Measurements from ENCODE around the gene KCNK15.
"Not testable (repeated sequence)": the region's sequence is repeated elsewhere in the genome, so short reads cannot be mapped to it uniquely, and the experiment has no call there.

KCNK15 gene

DNA sequence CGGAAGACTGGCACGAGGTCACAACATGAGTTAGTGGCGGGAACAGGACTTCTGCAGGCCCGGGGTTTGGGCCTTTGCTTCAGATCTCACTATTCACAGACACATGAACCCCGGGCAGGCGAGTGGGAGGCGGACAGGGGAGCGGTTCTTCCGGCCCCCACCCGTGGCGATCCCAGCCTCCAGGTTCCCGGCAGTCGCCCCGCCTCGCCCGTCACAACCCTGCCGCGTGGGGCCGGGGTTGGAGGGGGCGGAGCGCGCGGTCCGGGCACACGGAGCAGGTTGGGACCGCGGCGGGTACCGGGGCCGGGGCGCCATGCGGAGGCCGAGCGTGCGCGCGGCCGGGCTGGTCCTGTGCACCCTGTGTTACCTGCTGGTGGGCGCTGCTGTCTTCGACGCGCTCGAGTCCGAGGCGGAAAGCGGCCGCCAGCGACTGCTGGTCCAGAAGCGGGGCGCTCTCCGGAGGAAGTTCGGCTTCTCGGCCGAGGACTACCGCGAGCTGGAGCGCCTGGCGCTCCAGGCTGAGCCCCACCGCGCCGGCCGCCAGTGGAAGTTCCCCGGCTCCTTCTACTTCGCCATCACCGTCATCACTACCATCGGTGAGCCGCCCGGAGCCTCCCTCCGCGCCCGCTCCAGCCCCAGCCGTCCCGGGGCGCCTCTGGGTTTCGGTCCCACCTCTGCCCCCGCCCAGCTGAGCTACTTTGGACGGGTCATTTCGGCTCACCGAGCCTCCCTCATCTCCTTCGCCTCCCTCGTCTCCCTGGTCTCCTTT, at the start of gene KCNK15:
Gene KCNK15 (plus strand): TSS at position 268 of the 769 bp plus-strand sequence. CDS start 46 bp downstream, at position 314.
- no peak for TF ChIP-seq JUND (IDR thresholded peaks at IDR 0.05; ENCODE audit: low read depth)
- DNase-seq (ENCODE audit: low read depth in 1 of 2, low spot score in 1 of 2) = peak in 1 of 2 experiments; percentile 65
- in situ Hi-C loops (cut with HindIII; ENCODE audit: low pct_unique_long_range_greater_than_20kb, low sequenced_read_pairs) = no loop called here

DNA sequence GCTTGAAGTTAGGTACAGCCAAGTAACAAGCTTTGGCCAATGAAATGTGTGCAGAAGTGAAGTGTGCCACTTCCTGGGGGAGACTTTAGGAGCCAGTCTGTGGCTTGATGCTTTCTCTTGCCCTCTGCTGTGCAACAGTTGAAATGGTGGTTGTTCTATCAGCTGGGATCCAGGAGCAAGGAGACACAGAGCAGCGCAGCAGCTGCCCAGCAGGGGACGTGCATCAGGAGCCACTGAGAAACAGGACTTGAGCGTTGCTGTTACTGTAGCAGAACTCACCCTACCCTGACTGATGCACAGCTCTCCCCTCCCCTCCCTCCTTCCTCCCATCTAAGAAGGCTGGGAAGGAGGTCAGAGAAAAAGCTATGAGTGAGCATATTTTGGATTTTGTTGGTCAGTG, 49.4 kb upstream of the KCNK15 start:
- in situ Hi-C loops (cut with HindIII; ENCODE audit: low pct_unique_long_range_greater_than_20kb, low sequenced_read_pairs) = no loop called here
- TF ChIP-seq JUND (IDR thresholded peaks at IDR 0.05; ENCODE audit: low read depth) = no peak
- no peak for DNase-seq (ENCODE audit: low read depth in 1 of 2, low spot score in 1 of 2)

- DNase-seq (ENCODE audit: low read depth in 1 of 2, low spot score in 1 of 2); in situ Hi-C loops (cut with HindIII; ENCODE audit: low pct_unique_long_range_greater_than_20kb, low sequenced_read_pairs): not testable (repeated sequence)
Observed at GRCh38 chr20:44697041-44697440, 48.6 kb upstream of the KCNK15 start.

- TF ChIP-seq JUND (IDR thresholded peaks at IDR 0.05; ENCODE audit: low read depth) = no peak
- DNase-seq (ENCODE audit: low read depth in 1 of 2, low spot score in 1 of 2) = no peak
- in situ Hi-C loops (cut with HindIII; ENCODE audit: low pct_unique_long_range_greater_than_20kb, low sequenced_read_pairs) = no loop called here
Observed at GRCh38 chr20:44698351-44698750, 47.3 kb upstream of the KCNK15 start.

GRCh38 chr20:44700306-44700705, 45.4 kb upstream of the KCNK15 start:
- no peak for DNase-seq (ENCODE audit: low read depth in 1 of 2, low spot score in 1 of 2)
- in situ Hi-C loops (cut with HindIII; ENCODE audit: low pct_unique_long_range_greater_than_20kb, low sequenced_read_pairs) = no loop called here
- TF ChIP-seq JUND (IDR thresholded peaks at IDR 0.05; ENCODE audit: low read depth) = no peak

DNA sequence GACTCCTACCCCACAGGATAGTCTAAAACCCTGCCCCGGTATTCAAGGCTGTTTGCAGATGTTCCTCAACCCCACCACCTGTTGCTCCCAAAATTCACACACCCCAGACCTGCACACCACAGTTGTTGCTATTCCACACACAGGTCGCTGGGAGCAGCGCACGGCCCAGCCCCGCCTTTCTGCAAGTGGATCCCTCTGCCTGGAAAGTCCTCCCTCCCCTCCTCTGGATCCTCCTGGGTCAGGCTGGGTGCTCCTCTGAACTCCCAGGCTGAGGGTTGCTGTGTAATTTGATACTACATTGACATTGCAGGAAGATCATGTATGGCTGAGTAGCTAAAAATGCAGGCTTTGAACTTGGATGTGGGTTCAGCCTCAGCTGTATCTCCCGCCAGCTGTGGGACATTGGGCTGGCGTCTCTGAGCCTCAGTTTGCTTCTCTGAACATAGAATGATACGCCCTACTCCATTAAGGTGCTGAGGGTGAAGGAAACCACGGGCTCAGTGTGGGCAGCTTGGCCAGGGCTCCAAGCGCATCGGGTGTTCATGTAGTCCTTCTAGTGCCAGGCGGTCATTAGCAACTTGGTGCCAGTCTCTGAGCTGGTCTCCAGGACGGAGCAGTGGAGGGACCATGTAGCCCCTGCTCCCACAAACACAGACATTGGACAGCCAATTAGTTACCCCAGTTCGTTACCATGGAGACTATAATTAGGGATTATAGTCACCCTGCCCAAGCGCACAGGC, 44.4 kb upstream of the KCNK15 start:
- peak in 1 of 2 experiments; percentile 60 for DNase-seq (ENCODE audit: low read depth in 1 of 2, low spot score in 1 of 2)
- no peak for TF ChIP-seq JUND (IDR thresholded peaks at IDR 0.05; ENCODE audit: low read depth)
- in situ Hi-C loops (cut with HindIII; ENCODE audit: low pct_unique_long_range_greater_than_20kb, low sequenced_read_pairs) = no loop called here

DNA sequence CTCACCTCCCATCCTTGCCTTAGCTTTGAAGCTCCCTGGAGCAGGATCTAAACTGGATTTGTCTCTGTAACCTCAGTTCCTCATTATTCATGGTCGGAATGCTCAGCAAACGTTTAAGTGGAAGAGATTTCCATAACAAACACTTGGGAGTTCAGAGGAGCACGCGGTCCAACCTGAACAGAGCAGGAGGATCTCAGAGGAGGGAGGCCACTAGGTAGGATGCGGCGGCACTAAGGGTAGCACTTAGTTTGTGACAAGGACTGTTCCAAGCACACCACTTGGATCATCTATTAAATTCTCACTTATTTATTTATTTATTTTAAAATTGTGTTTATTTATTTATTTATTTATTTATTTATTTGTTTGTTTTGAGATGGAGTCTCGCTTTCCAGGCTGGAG, 43.8 kb upstream of the KCNK15 start:
- DNase-seq (ENCODE audit: low read depth in 1 of 2, low spot score in 1 of 2) = no peak
- in situ Hi-C loops (cut with HindIII; ENCODE audit: low pct_unique_long_range_greater_than_20kb, low sequenced_read_pairs) = no loop called here
- no peak for TF ChIP-seq JUND (IDR thresholded peaks at IDR 0.05; ENCODE audit: low read depth)

- TF ChIP-seq JUND (IDR thresholded peaks at IDR 0.05; ENCODE audit: low read depth) = no peak
- no peak for DNase-seq (ENCODE audit: low read depth in 1 of 2, low spot score in 1 of 2)
- in situ Hi-C loops (cut with HindIII; ENCODE audit: low pct_unique_long_range_greater_than_20kb, low sequenced_read_pairs) = no loop called here
Observed at GRCh38 chr20:44702776-44703175, 42.9 kb upstream of the KCNK15 start.

- in situ Hi-C loops (cut with HindIII; ENCODE audit: low pct_unique_long_range_greater_than_20kb, low sequenced_read_pairs) = no loop called here
- TF ChIP-seq JUND (IDR thresholded peaks at IDR 0.05; ENCODE audit: low read depth) = no peak
- DNase-seq (ENCODE audit: low read depth in 1 of 2, low spot score in 1 of 2) = no peak
Observed at GRCh38 chr20:44703183-44703925, 42.3 kb upstream of the KCNK15 start.

DNA sequence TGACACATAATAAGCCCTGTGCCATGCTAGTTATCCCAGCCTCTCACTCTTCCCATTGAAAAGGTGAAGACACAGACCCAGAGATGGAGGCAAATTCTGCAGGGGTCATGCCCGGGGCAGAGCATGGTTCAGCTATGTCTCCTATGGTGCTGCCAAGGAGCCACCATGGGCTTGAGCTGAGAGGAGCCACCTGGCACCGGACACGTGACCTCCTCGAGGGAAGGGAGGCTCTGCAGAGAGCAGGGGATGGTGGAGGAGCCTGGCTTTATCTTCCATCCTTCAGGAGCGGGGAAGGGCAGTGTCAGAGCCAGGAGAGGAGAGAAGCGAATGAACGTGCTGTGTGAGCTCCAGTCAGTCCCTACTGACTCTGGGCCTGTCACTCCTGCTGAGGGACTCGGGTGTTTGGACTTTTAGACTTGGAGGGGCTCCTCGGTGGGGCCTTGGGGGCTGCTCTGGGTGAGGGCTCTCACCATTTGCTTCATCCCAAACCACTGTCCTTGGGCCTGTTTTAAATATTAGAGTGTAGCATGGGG, 41.6 kb upstream of the KCNK15 start:
- DNase-seq (ENCODE audit: low read depth in 1 of 2, low spot score in 1 of 2) = no peak
- no peak for TF ChIP-seq JUND (IDR thresholded peaks at IDR 0.05; ENCODE audit: low read depth)
- in situ Hi-C loops (cut with HindIII; ENCODE audit: low pct_unique_long_range_greater_than_20kb, low sequenced_read_pairs) = no loop called here

DNA sequence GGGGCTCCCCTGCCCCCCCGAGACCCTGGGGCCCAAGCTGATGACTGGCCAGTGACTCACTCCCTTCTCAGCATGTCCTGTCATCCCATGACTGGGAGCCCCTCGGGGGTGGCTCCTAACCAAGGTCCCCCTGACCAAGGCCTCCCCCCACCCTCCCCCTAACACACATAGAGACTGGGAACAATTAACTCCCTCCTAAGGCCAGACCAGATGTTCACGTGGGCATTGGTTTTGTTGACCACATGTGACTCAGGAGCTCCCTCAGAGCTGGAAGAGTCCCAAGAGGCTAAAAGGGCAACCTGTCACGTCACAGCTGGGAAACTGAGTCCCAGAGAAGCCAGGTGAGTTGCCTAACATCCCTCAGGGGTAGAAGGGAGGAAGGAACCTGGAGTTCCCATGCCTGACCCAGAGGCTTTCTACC, 41.1 kb upstream of the KCNK15 start:
- no peak for DNase-seq (ENCODE audit: low read depth in 1 of 2, low spot score in 1 of 2)
- no peak for TF ChIP-seq JUND (IDR thresholded peaks at IDR 0.05; ENCODE audit: low read depth)
- in situ Hi-C loops (cut with HindIII; ENCODE audit: low pct_unique_long_range_greater_than_20kb, low sequenced_read_pairs) = no loop called here

DNA sequence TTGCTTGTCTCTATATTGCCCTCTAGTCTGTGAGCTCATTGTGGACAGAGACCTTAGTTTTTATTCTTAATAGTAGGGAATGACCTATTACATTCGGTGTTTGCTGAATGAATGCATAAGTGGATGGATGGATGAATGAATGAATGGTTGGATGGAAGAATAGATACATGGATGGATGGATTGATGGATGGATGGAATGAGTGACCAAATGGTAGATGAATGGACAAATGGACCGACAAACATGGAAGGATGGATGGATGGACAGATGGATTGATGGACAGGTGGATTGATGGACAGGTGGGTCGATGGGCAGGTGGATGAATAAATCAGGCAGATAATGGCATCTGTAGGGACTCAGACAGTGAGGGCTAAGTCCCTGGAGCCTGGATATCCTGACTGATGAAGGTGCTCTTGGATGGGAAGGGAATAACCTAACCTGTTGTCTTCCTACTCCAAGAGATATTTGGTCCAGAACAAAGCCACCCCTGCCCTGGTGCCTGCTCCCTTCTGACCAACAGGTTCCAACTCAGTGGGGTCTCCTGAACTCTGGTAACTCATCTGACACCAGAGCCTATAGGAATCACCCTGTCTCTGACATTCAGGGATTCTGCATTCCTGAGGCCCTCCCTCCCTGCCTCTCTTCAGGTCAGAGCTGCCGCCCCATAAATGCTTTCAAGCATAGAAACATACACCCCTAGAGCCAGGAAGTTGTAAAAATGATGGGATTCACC, 40.1 kb upstream of the KCNK15 start:
- DNase-seq (ENCODE audit: low read depth in 1 of 2, low spot score in 1 of 2) = no peak
- in situ Hi-C loops (cut with HindIII; ENCODE audit: low pct_unique_long_range_greater_than_20kb, low sequenced_read_pairs) = no loop called here
- TF ChIP-seq JUND (IDR thresholded peaks at IDR 0.05; ENCODE audit: low read depth) = no peak
